Tibial nerve (tissue), 4 donors: ENCODE measurements around the gene SLC35B3.

Source experiments
- CTCF ChIP-seq, 5 experiments: fragments of 200-600 bp in 3 of 5; fragments of 450-650 bp in 2 of 5; sonication (generic) in 3 of 5; IDR thresholded peaks; one replicate each; pipeline ENCODE4 v1.5.1; 2016 to 2019; ENCODE audit warnings: antibody characterized with exemption in 5 of 5, mild to moderate bottlenecking in 3 of 5, moderate library complexity in 2 of 5
- EP300 ChIP-seq, 2 donors: sonication (generic); formaldehyde crosslinking; IDR thresholded peaks; one replicate each; pipeline ENCODE4 v1.6.1; 2017; ENCODE audit warnings: antibody characterized with exemption in 2 of 2, mild to moderate bottlenecking in 1 of 2

- TF ChIP-seq CTCF (IDR thresholded peaks at IDR 0.05) (no peak), EP300 (IDR thresholded peaks at IDR 0.05) (no peak)
Observed at GRCh38 chr6:8478418-8478817, 43.1 kb upstream of the SLC35B3 start.
